Measurements from ENCODE around the gene TBC1D20. TPM values are rescaled to one million over a fixed set of nuclear protein-coding genes. Genes with fewer than 3 reads are reported as not detected.
A peak's percentile ranks its signal among the peaks of the same experiment; 100 is the strongest.
"Not testable (repeated sequence)": the region's sequence is repeated elsewhere in the genome, so short reads cannot be mapped to it uniquely, and the experiment has no call there.

Gene TBC1D20
- total RNA-seq, 1 donor: 64.8 TPM

GRCh38 chr20:454951-455350 is 7.4 kb downstream of the TBC1D20 start:
- Histone ChIP-seq H3K4me1 (ENCODE audit: insufficient read depth, low read length) (no peaks in the 10 kb centered on the region), H3K9me3 (ENCODE audit: low read depth, low read length) (no peaks in the 10 kb centered on the region), H3K79me2 (ENCODE audit: insufficient read depth, low read length) (peaks cover 89% of the 10 kb centered on the region), H3K36me3 (ENCODE audit: insufficient read depth, low read length) (peaks cover 3% of the 10 kb centered on the region), H3K4me2 (ENCODE audit: insufficient read depth, low read length) (no peak overlapping the region), H3K4me3 (ENCODE audit: insufficient read depth, low read length) (no peak overlapping the region), H3K27me3 (ENCODE audit: insufficient read depth, low read length) (no peaks in the 10 kb centered on the region), H2AFZ (ENCODE audit: low read length) (no peak overlapping the region), H4K20me1 (ENCODE audit: insufficient read depth, low read length) (peaks cover 58% of the 10 kb centered on the region), H3K27ac (ENCODE audit: low read depth, low read length) (no peak overlapping the region)
- DNase-seq (ENCODE audit: insufficient read length, low spot score, missing footprints): no peak
- no peak for TF ChIP-seq CTCF (IDR thresholded peaks at IDR 0.05; ENCODE audit: extremely low read depth, low read depth, low read length)

- Histone ChIP-seq H4K20me1 (ENCODE audit: insufficient read depth, low read length) (peaks cover 50% of the 10 kb centered on the region), H3K79me2 (ENCODE audit: insufficient read depth, low read length) (peaks cover 83% of the 10 kb centered on the region)
- H3K4me1 ChIP-seq (ENCODE audit: insufficient read depth, low read length); H3K27ac ChIP-seq (ENCODE audit: low read depth, low read length); H3K9me3 ChIP-seq (ENCODE audit: low read depth, low read length); DNase-seq (ENCODE audit: insufficient read length, low spot score, missing footprints); H3K27me3 ChIP-seq (ENCODE audit: insufficient read depth, low read length); H2AFZ ChIP-seq (ENCODE audit: low read length); H3K4me3 ChIP-seq (ENCODE audit: insufficient read depth, low read length); H3K36me3 ChIP-seq (ENCODE audit: insufficient read depth, low read length); H3K4me2 ChIP-seq (ENCODE audit: insufficient read depth, low read length): not testable (repeated sequence)
Measured at GRCh38 chr20:452021-452420, 10.3 kb downstream of the TBC1D20 start.

- Histone ChIP-seq H2AFZ (ENCODE audit: low read length) (no peak overlapping the region), H3K9me3 (ENCODE audit: low read depth, low read length) (no peaks in the 10 kb centered on the region), H3K27ac (ENCODE audit: low read depth, low read length) (peak overlapping the region; percentile 63), H3K27me3 (ENCODE audit: insufficient read depth, low read length) (no peaks in the 10 kb centered on the region), H3K79me2 (ENCODE audit: insufficient read depth, low read length) (peaks cover 66% of the 10 kb centered on the region), H3K4me1 (ENCODE audit: insufficient read depth, low read length) (peaks cover 16% of the 10 kb centered on the region), H3K36me3 (ENCODE audit: insufficient read depth, low read length) (peaks cover 48% of the 10 kb centered on the region), H4K20me1 (ENCODE audit: insufficient read depth, low read length) (peaks cover 48% of the 10 kb centered on the region), H3K4me3 (ENCODE audit: insufficient read depth, low read length) (no peak overlapping the region), H3K4me2 (ENCODE audit: insufficient read depth, low read length) (no peak overlapping the region)
- peak; percentile 18 for DNase-seq (ENCODE audit: insufficient read length, low spot score, missing footprints)
- no peak for TF ChIP-seq CTCF (IDR thresholded peaks at IDR 0.05; ENCODE audit: extremely low read depth, low read depth, low read length)
Measured at GRCh38 chr20:445514-446336, 16.6 kb downstream of the TBC1D20 start.

- peaks cover 40% of the 10 kb centered on the region for H4K20me1 ChIP-seq (ENCODE audit: insufficient read depth, low read length)
- TF ChIP-seq CTCF (IDR thresholded peaks at IDR 0.05; ENCODE audit: extremely low read depth, low read depth, low read length): no peak
Measured at GRCh38 chr20:444862-445426, 17.4 kb downstream of the TBC1D20 start.

More at GRCh38 chr20:444862-445426, 17.4 kb downstream of the TBC1D20 start:
- Histone ChIP-seq H3K4me1 (ENCODE audit: insufficient read depth, low read length) (peaks cover 16% of the 10 kb centered on the region), H3K27me3 (ENCODE audit: insufficient read depth, low read length) (no peaks in the 10 kb centered on the region), H3K4me2 (ENCODE audit: insufficient read depth, low read length) (peak overlapping the region; percentile 11), H3K4me3 (ENCODE audit: insufficient read depth, low read length) (no peak overlapping the region), H3K9me3 (ENCODE audit: low read depth, low read length) (no peaks in the 10 kb centered on the region), H3K27ac (ENCODE audit: low read depth, low read length) (peak overlapping the region; percentile 63), H3K36me3 (ENCODE audit: insufficient read depth, low read length) (peaks cover 56% of the 10 kb centered on the region), H3K79me2 (ENCODE audit: insufficient read depth, low read length) (peaks cover 62% of the 10 kb centered on the region), H2AFZ (ENCODE audit: low read length) (no peak overlapping the region)
- peak; percentile 85 for DNase-seq (ENCODE audit: insufficient read length, low spot score, missing footprints)
